HL-60 (cell line): ENCODE data around the gene IER3IP1.

Experiments used
- GABPA ChIP-seq: IDR thresholded peaks from 2 replicates; pipeline ENCODE4 v1.6.1; 2012; ENCODE audit warnings: low read depth
- POLR2AphosphoS5 ChIP-seq: IDR thresholded peaks from 2 replicates; pipeline ENCODE4 v1.6.1; 2012; ENCODE audit warnings: low read depth
- SPI1 ChIP-seq: IDR thresholded peaks from 2 replicates; pipeline ENCODE4 v1.6.1; 2012; ENCODE audit warnings: low read depth, mild to moderate bottlenecking, borderline replicate concordance
- TF ChIP-seq, protein P1 (sequence below): IDR thresholded peaks from one replicate; pipeline ENCODE4 v1.5.1; 2011; ENCODE audit warnings: low read length, control low read depth, inconsistent platforms; ENCODE audit not compliant: insufficient read depth

DNA sequence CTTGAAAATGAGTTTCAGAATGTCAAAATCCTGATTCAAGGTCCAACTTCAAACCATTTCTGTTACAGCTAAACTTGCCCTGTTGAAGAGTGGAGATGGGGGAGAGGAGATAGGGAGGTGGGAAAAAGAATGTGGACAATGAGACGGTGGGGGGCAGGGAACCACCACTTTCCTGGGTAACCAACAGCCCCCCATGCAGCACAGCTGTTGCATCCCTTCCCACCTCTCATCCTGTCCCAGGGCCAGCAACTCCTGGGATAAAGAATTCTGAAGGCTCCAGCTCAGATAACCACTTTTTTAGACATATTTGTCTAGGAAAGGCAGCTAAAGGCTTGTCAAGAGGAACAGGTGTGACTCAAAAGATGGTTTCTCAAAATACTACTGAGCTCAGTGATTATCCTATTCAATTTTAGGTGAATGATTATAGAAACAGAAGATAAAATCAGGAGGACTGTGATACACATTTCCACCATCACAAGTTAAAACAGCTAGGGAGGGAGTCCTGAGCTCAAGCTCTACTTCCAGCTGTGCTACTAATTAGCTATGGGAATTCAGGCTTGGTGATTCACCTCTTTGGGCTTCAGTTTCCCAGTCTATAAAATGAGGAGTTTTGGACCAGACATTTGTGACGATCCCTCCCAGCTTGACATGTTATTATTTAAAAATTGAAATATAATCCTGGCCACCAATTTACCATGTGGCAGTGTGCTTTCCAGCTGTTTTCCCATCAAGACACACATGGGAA is 62.2 kb downstream of the IER3IP1 start:
- no peak for TF ChIP-seq POLR2AphosphoS5
- TF ChIP-seq, protein P1, sequence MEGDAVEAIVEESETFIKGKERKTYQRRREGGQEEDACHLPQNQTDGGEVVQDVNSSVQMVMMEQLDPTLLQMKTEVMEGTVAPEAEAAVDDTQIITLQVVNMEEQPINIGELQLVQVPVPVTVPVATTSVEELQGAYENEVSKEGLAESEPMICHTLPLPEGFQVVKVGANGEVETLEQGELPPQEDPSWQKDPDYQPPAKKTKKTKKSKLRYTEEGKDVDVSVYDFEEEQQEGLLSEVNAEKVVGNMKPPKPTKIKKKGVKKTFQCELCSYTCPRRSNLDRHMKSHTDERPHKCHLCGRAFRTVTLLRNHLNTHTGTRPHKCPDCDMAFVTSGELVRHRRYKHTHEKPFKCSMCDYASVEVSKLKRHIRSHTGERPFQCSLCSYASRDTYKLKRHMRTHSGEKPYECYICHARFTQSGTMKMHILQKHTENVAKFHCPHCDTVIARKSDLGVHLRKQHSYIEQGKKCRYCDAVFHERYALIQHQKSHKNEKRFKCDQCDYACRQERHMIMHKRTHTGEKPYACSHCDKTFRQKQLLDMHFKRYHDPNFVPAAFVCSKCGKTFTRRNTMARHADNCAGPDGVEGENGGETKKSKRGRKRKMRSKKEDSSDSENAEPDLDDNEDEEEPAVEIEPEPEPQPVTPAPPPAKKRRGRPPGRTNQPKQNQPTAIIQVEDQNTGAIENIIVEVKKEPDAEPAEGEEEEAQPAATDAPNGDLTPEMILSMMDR, result no peak
- no peak for TF ChIP-seq SPI1
- TF ChIP-seq GABPA, result no peak
